Lower leg skin (tissue), 3 donors: Measurements from ENCODE around the gene RNF207.

Source experiments
- POLR2A ChIP-seq, 2 donors: fragments of 450-650 bp; IDR thresholded peaks; one replicate each; pipeline ENCODE4 v1.6.1; 2016 to 2017; ENCODE audit warnings: antibody characterized with exemption in 2 of 2, mild to moderate bottlenecking in 1 of 2, moderate library complexity in 1 of 2
- TF ChIP-seq, protein P1 (sequence below), 3 donors: fragments of 450-650 bp; IDR thresholded peaks; one replicate each; pipeline ENCODE4 v1.5.1; 2016; ENCODE audit warnings: antibody characterized with exemption in 3 of 3, mild to moderate bottlenecking in 3 of 3, moderate library complexity in 2 of 3

DNA sequence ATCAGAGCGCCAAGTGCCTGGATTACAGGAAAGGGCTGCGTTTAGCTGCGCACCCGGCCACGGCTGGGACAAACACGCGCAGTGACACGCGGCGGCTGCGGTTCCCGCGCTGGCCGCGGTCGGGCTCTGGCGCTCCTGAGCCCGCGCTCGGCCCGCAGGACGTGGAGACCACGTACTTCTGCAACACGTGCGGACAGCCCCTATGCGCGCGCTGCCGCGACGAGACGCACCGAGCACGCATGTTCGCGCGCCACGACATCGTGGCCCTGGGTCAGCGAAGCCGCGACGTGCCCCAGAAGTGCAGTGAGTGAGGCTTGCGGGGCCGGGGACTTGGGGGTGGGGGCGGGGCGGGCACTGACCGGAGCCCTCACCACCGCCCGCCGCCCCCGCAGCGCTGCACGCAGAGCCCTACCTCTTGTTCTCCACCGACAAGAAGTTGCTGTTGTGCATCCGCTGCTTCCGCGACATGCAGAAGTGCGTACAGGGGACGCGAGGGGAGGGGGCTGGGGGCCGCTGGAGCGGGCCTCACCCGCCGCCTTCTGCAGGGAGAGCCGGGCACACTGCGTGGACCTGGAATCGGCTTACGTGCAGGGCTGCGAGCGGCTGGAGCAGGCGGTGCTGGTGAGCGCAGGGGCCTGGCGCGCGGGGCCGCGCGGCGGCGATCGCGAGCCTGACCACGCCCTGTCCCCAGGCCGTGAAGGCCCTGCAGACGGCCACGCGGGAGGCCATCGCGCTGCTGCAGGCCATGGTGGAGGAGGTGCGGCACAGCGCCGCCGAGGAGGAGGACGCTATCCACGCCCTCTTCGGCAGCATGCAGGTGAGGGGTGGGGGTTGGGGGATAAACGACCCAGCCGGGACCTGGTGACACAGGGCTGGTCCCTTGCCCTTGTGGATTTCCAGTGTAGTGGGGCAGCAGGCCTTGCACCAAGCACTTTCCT lies 3.1 kb downstream of the RNF207 start:
- TF ChIP-seq, protein P1, sequence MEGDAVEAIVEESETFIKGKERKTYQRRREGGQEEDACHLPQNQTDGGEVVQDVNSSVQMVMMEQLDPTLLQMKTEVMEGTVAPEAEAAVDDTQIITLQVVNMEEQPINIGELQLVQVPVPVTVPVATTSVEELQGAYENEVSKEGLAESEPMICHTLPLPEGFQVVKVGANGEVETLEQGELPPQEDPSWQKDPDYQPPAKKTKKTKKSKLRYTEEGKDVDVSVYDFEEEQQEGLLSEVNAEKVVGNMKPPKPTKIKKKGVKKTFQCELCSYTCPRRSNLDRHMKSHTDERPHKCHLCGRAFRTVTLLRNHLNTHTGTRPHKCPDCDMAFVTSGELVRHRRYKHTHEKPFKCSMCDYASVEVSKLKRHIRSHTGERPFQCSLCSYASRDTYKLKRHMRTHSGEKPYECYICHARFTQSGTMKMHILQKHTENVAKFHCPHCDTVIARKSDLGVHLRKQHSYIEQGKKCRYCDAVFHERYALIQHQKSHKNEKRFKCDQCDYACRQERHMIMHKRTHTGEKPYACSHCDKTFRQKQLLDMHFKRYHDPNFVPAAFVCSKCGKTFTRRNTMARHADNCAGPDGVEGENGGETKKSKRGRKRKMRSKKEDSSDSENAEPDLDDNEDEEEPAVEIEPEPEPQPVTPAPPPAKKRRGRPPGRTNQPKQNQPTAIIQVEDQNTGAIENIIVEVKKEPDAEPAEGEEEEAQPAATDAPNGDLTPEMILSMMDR (IDR thresholded peaks at IDR 0.05) = no peak
- no peak for TF ChIP-seq POLR2A (IDR thresholded peaks at IDR 0.05)
